ENCODE data around the gene ZC3H10. TPM values are rescaled to one million over a fixed set of nuclear protein-coding genes. Genes with fewer than 3 reads are reported as not detected.

Gene ZC3H10
- total and polyA plus RNA-seq, 2 of the 13 experiments (the other 11 are each of a cell fraction or from before 2014, with no cell fraction given), result 0.70 to 2.3 TPM

DNA sequence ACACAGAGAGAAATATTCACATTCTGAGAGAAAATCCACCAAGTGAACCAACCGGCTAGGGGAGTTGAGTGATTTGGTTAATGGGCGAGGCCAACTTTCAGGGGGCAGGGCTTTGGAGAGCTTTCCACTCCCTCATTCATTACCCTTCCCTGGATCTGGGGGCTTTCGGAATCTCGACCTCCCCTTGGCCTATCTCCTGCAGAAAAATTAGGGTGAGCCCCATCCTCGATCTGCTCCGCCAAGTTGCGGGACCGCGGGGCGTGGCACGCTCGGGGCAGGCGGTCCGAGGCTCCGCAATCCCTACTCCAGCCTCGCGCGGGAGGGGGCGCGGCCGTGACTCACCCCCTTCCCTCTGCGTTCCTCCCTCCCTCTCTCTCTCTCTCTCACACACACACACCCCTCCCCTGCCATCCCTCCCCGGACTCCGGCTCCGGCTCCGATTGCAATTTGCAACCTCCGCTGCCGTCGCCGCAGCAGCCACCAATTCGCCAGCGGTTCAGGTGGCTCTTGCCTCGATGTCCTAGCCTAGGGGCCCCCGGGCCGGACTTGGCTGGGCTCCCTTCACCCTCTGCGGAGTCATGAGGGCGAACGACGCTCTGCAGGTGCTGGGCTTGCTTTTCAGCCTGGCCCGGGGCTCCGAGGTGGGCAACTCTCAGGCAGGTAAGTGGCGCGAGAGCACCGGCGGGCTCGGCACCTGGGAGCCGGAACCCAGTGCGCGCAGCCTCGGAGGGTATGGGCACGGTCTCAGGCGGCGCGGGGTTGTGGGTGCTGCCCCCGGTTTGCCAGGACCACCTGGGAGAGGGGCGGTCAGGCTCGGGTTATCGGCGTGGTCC lies 38.1 kb upstream of the ZC3H10 start, which contains the start of gene ERBB3:
Gene ERBB3, plus strand, starts transcription at position 443 of the 833 bp plus-strand sequence. Its CDS starts 136 bp downstream, at position 579.
- Histone ChIP-seq H3K27ac (ENCODE audit: extremely low read length, insufficient read depth, low read length) (peak within 1 kb of the TSS; percentile 99), H3K9me3 (ENCODE audit: low read length) (no peaks in the 10 kb centered on the region), H3K27me3 (ENCODE audit: control insufficient read depth in 1 of 2, insufficient read depth in 2 of 2, low read length in 2 of 2) (no peaks in the 10 kb centered on the region; a peak in 1 of 5 replicates), H2AFZ (ENCODE audit: low read length) (no peak within 1 kb of the TSS), H3K36me3 (replicated peaks in 1 of 2; ENCODE audit: control insufficient read depth in 1 of 2, insufficient read depth in 2 of 2, low read length in 2 of 2) (peaks cover 8 to 20% of the 10 kb centered on the region in 2 experiments), H3K9ac (ENCODE audit: insufficient read depth, low read depth, low read length) (peak within 1 kb of the TSS; percentile 96), H3K4me1 (ENCODE audit: insufficient read depth, low read length) (peaks cover 50% of the 10 kb centered on the region), H4K20me1 (ENCODE audit: insufficient read depth, low read length) (0 out of 2 replicates have a peak, but pooled peaks cover 3% of the 10 kb centered on the region), H3K4me2 (ENCODE audit: low read depth, low read length) (peak within 1 kb of the TSS; percentile 98), H3K4me3 (replicated peaks in 1 of 3; ENCODE audit: insufficient read depth in 1 of 3, low read depth in 2 of 3, low read length in 3 of 3) (peak within 1 kb of the TSS; percentile 89 to 96 (median 91)), H3K79me2 (ENCODE audit: insufficient read depth, low read length) (peaks cover 36% of the 10 kb centered on the region)
- in situ Hi-C loops (cut with HindIII; ENCODE audit: extremely low pct_ligation_motif_present, low pct_unique_long_range_greater_than_20kb) (no loop called here), intact Hi-C loops (cut with micrococcal nuclease; ENCODE audit: unreplicated experiment) (loop anchor here (1.0 to 2.0 kb wide), 4 partner anchors 24 to 83 kb away; partner anchors contain the start of genes PA2G4, SUOX and ZC3H10)
- ChIA-PET CTCF (ENCODE audit: low intra/inter-chr PET ratio, low total read pairs) (interaction anchor here (0.9 to 1.5 kb wide), 4 partner anchors 25 to 109 kb away, joined by 3 to 10 read pairs (median 4); partner anchors contain the start of gene PA2G4), POLR2A (interaction anchor here (0.8 to 10.2 kb wide), 37 partner anchors 8 to 1665 kb away, joined by 3 to 279 read pairs (median 7); partner anchors contain the start of genes ANKRD52, COQ10A, DNAJC14 and ESYT1)
- DNase-seq (ENCODE audit: low spot score) (peak; percentile 82), ATAC-seq (peak; percentile 56), FAIRE-seq (peak; percentile 71)
- BruUV-seq (replicated peaks), result no TSS peak
- WGBS (ENCODE audit: low lambda C conversion rate), result under 1% methylated on average over 32 of the region's 59 CpGs
- TF ChIP-seq SMC3 (IDR thresholded peaks at IDR 0.05; ENCODE audit: low read length), result no peak
- no peak for TF ChIP-seq CREM (IDR thresholded peaks at IDR 0.05)
- TF ChIP-seq CREM (CRISPR knock-in tag; IDR thresholded peaks at IDR 0.05), result no peak
- TF ChIP-seq ZNF274 (CRISPR knock-in tag; IDR thresholded peaks at IDR 0.05), result peak; percentile 73; the same call in 1 of the 2 replicates
- TF ChIP-seq ZNF746 (CRISPR knock-in tag; IDR thresholded peaks at IDR 0.05), result peak; percentile 98
- no peak for TF ChIP-seq ZNF839 (CRISPR knock-in tag; IDR thresholded peaks at IDR 0.05; ENCODE audit: borderline replicate concordance)
- TF ChIP-seq ZBTB10 (CRISPR knock-in tag; IDR thresholded peaks at IDR 0.05; ENCODE audit: borderline replicate concordance), result no peak
- TF ChIP-seq, protein P1, sequence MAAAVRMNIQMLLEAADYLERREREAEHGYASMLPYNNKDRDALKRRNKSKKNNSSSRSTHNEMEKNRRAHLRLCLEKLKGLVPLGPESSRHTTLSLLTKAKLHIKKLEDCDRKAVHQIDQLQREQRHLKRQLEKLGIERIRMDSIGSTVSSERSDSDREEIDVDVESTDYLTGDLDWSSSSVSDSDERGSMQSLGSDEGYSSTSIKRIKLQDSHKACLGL (CRISPR knock-in tag; IDR thresholded peaks at IDR 0.05), result peak; percentile 80
- peak in 1 of 2 experiments; percentile 82 for TF ChIP-seq POLR2A (IDR thresholded peaks at IDR 0.05; ENCODE audit: insufficient read depth in 1 of 2, low read depth in 2 of 2, low read length in 2 of 2)
- no peak for TF ChIP-seq ZNF362 (CRISPR knock-in tag; IDR thresholded peaks at IDR 0.05; ENCODE audit: borderline replicate concordance)
- TF ChIP-seq CBX1 (IDR thresholded peaks at IDR 0.05; ENCODE audit: low read depth), result no peak
- TF ChIP-seq NONO (IDR thresholded peaks at IDR 0.05), result no peak
- peak; percentile 79 for TF ChIP-seq NONO (CRISPR knock-in tag; conservative IDR thresholded peaks at IDR 0.05)
- peak; percentile 40; the same call in 1 of the 2 replicates for TF ChIP-seq ZNF670 (CRISPR knock-in tag; IDR thresholded peaks at IDR 0.05; ENCODE audit: borderline replicate concordance)
- no peak for TF ChIP-seq NPAS2 (CRISPR knock-in tag; IDR thresholded peaks at IDR 0.05; ENCODE audit: borderline replicate concordance)
- TF ChIP-seq STAG1 (CRISPR knock-in tag; IDR thresholded peaks at IDR 0.05), result no peak
- no peak for TF ChIP-seq ZNF672 (CRISPR knock-in tag; IDR thresholded peaks at IDR 0.05)
- TF ChIP-seq MYC (CRISPR knock-in tag; IDR thresholded peaks at IDR 0.05; ENCODE audit: borderline replicate concordance), result peak; percentile 66
- TF ChIP-seq ZNF776 (CRISPR knock-in tag; IDR thresholded peaks at IDR 0.05), result peak; percentile 5; the same call in 1 of the 2 replicates
- TF ChIP-seq ZNF234 (CRISPR knock-in tag; conservative IDR thresholded peaks at IDR 0.05), result peak; percentile 91; the same call in 1 of the 2 replicates
- TF ChIP-seq MTF2 (CRISPR knock-in tag; IDR thresholded peaks at IDR 0.05; ENCODE audit: borderline replicate concordance), result no peak

Measured in HepG2 (cell line).